NCI-H748 (cell line): ENCODE data around the gene GMDS.

Experiments used
- DNase-seq: peaks from one replicate; lab custom pipeline; 2025; ENCODE audit not compliant: unreplicated experiment; lab: John Stamatoyannopoulos, UW

Gene GMDS

DNA sequence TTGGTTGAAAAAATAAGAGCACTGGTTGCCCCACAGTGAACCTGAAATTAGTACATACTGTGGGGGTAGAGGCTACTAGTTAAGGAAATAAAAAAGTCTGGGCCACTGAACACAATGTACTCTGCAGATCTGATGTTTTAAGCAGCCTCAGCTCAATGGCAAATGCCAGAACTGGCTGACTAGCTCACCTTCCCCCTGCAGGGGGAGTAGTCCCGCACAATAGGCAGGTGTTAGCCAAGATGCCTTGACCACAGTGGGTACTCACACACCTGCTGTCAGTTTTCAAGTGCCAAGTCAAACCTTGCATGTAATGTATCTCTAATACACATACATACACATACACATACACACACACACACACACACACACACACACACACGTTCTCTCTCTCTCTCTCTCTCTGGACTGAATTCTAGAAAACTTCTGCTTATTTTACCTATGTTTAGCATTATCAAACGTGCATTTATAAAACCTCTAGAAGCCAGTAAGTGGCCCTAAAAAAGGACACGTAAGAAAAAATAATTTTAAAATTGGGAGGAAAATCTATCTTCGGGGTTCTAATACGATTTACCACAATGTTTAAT lies 36.1 kb downstream of the GMDS start:
- peak; percentile 93 for DNase-seq

DNA sequence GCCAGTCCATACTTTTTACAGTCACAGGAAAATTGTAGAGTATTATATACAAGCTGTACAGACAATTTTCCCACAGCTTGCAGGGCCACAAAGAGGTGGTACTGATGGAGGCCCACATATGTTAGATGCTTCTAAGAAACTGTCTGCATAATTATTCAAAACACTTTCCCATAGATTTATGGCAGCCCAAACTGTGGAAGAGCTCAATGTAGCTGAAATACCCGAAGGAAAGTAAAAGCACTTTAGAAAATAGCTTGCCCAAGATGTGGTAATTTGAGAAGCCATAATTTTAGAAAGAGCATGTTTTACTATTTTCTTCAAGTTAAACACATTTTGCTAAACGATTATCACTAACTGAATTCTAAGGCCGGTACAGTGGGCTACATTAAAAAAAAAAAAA lies 36.9 kb downstream of the GMDS start:
- no peak for DNase-seq

DNA sequence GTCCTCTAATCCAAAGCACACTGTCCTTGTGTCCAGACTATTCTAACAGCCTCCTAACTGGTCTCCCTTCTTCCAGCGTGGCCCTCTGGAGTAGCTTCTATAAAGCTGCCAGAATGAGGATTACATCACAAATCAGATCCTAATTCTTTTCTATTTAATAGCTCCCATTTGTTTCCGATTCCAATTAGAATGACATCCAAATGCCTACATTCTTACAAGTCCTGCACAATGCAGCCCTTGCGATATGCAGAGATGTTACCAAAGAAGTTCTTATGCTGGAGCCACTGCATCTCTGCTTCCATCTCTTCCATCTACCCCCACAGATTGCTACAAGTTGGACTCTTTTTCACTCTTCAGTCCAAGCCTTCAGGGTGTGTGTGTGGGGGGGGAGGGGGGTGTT lies 40.0 kb downstream of the GMDS start:
- no peak for DNase-seq

DNA sequence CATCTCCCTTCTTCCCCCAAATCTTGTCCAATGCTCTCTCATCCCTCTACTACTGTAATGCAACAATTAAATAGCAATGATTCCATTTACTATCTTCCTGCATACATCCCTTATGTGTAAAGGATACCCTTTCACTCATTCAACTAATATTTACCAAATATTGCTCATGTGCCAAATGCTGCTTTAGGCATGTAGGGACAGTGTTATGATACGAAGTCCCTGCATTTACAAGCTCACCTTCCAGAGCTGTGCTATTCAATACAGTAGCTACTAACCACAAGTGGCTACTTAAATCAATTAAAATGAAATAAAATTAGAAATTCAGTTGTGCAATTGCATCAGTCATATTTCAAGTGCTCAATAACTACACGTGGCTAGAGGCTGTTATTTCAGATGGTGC lies 41.1 kb downstream of the GMDS start:
- DNase-seq, result no peak

DNA sequence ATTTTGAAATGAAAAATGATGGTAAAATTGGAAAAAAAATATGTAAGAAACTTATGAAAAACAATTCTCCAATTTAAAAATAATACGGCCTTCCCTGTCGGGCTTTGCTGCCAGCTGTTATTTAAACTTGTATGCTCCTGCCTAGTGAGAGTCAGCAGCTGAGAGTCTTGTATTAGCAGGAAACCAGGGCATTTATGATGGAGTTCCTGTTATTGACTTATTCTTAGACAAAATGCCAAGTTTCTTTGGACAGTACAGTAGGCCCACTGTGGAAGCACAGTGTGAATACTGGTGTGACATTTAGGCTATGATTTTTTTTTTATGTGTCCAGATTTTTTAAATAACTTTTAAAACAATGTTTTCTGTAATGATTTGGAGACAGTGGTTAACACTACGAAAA lies 42.1 kb downstream of the GMDS start:
- no peak for DNase-seq

DNA sequence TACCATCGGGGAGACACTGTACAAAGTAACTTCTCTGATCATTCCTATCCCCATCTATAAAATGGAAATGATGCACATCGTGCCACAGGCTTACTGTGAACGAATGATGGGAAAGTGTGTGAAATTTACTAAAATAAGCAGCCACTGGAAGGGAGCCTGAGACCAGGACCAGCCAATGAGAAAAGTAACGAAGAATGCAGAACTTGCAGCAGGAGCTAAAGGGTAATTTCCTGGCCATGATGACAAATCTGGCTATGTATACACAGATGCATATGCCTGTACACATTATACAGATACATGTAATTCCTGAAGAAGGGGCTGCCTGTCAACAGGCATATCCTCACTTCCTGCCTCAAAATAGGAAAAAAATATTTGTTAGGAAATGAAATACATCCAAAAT lies 47.4 kb downstream of the GMDS start:
- DNase-seq, result no peak

DNA sequence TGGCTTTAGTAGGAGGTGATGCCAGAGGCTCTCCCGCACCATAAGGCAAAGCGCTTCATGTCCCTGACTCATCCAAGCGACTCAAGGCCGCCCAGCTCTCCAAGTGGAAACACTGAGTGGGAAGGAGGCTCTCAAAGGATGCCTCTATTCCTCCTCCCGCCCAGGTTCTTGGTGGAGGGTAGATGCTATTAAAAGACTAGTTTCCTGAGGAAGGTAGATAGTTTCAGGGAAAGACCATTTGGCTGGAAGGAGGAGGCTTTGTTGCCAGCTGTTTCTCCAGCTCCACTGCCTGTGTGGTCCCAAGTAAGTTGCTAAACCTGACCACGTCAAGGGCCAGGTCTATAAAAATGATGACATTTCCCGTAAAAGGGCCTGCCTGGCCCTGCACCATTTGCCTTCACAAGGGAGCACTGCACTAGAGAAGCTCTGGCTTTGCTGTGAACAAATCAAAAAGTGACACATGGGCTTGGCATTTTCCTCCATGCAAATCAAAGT lies 48.2 kb downstream of the GMDS start:
- no peak for DNase-seq

DNA sequence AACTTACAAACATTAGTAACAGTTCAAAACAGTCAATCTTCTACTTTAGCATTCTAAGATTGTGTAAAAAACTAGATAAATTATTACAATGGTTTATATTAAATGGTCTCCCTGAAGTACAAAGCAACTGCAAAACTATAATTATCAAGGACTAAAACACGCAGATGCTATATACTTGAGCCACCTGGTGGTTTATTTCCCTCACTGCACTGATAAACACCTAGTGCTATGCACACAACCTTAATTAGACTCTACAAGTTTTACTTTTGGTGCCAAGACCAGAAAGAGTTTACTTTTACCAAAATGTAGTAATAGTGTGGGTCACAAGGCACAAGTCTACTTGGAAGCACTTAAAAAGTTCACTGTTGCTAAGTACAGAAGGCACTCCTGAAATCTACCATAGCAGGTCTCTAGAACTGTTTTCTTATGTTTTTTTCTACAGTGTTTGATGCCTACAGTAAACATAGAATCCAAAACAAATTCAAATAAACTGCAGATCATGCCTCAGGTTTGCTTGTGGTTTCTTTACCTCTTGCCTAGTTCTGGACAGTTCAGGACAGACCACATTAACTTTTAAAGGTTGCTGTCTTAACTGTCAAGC lies 49.2 kb downstream of the GMDS start:
- peak; percentile 78 for DNase-seq

DNA sequence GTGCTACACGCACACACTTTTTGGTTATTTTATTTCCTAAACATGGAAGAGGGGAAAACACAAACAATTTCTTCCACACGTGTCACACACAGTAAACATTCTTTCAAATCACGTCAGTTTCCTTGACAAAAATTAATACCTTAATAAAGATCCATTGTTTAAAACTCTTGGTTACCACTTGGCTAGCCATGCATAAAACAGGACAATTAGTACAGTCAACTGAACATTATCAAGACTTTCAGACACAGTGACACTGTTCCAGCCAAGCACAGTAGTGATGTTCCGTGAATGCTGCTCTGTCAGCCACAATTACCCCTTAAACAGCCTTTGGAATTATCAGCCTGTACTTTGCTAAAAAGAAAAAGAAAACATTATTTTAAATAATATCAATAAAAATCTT lies 50.8 kb downstream of the GMDS start:
- no peak for DNase-seq

DNA sequence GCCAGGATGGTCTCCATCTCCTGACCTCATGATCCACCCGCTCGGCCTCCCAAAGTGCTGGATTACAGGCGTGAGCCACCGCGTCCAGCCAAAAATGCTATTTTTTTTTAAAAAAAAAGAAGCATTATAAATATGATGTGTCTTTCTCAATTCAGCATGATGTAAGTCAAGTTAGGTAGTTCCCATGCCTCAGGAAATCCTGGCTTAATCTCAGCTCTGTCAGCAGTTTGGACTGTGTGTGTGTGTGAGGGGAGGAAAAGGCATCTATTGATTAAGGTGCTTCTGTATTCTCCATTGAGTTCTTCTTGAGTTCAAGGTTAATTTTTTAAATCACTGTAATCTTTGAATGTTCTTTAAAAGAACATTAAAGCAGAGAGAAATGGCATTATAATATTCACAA lies 51.5 kb downstream of the GMDS start:
- no peak for DNase-seq

DNA sequence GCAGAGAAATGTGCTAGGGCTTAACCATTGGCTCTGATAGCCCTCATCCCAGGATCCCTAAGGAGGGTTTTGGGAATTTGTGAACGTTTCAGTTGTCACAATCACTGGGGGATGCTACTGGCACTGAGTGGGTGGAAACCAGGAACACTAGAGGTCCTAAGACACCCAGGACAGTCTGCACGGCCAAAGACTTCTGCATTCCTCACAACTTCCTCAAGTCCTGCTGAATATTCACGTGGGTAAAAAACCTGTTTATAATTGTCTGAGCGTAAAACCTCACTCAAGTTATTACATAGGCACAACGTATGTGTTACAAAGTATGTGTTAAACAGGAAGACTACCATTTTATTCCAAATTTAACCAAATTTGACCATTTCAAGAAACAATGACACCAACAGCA lies 52.4 kb downstream of the GMDS start:
- DNase-seq, result no peak

DNA sequence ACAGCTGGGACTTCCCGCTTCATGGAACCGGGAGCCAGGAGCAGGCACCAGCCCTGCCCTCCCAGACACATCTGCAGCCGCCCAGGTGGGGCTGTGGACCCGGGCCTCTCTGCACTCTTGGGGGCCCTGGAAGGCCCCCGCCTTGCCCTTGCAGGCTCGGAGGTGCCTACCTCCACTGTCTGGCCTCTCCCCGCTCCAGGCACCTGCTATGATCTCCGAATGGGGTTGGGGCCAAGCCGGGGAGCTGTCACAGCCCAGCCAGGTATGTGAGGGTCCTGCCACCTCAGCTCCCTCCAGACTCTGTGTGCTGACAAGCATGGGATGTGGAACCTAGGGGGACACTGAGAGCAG lies 54.0 kb downstream of the GMDS start:
- DNase-seq, result no peak

DNA sequence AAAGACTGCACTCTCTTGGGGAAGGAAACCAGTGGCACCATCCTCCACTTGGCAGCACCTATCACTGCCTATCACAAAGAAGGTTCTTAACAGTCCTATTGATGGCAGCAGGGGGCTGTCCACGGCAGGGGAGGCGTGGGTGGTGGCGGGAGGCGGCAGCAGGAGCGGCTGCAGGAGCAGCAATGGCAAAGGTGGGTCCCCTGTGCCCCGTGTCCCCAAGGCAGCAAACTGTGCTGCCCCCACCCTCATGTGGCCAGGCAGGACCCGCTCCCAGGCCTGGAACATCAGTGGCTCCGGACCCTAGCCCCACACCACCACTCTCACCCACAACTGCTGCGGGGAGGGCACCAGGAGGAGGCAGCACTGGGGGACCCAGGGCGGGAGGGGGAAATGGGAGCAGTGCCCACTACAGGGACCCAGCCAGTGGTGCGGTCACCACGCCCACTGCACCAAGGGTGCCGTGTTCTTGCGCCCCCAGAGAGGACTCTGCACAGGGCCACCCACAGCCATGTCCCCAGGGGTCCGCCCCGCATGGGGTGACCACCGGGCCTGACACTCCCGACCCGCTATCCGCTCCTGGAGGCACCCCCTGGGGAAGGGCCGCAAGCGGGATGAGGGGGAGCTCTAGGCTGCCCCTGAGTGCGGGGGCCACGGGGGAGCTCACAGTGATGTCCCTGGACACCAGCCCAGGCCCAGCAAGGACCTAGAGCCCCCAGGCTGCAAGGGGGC lies 54.6 kb downstream of the GMDS start:
- DNase-seq, result no peak

DNA sequence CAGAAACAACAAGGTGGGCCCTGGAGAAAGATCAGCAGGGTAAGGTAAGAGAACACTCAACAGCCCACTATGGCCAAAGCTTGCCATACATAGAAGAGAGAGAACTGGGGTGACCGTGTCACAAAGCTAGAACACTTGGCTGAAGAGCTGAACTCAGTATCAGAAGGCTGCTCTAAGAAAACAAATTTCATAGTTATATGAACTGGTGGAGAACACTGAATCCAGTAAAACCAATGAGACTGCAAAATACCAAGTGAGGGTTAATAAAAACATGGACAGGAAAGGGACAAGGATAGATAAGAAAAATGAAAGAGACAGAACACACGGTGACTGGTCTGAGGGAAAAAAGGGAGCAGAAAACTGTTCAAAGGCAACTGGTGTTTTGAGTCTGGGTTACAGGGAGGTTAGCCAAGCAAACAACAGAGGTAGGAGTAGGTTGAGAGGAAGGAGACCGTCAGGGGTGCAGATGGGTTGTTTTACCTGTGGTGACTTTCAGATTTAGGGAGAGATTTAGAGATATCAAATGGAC lies 56.5 kb downstream of the GMDS start:
- no peak for DNase-seq

DNA sequence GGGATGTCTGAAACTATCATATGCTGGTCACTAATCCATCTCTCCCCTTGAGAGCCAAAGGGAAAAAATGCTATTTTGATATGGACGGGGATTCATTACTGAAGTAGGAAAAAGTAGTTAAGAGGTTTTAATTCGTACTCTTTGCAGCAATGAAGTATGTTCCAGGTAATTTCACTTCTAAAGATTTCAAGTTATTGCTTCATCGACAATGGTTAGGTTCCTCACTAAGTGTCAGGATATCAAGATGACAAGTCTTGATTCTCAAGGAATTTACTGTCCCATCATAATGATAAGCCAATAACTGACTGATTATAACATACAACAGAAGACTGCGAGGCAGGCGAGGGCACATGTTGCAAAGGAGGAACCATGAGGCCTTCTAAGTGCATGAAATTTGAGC lies 57.0 kb downstream of the GMDS start:
- no peak for DNase-seq

DNA sequence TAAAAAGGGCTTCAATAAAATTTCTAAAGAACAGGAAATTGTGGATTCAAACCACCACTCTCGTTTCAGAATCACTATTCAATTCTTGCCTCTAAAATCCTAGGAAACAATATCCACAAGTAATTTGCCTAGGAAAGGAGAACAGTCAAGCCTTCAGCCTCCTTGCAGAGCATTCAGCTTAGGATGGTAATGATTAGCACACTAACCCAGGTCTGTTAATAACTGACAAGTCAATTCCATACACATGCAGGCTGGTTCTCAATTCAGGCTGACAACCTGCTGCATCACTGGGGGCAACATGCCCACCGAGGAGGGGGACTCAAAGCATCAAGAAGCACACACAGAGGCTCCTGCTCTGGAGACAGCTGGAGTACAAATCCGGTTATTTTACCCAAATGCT lies 57.6 kb downstream of the GMDS start:
- no peak for DNase-seq

DNA sequence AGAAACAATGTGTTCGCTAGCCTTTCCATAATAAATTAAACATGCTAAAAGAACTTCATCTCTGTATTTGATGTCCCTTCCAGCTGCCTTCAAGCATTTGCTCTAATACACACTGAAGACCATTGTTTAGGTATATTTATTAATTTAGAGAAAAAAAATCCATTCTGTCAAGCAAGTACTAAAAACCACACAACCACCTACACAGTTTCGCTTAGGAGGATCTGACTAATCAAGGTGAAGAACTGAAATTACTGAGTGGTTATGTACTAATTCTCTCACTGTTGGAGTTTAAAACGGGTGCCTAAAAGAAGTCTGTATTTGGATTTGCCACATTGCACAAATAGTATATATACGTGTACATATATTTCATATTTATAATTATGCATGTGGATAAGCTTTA lies 58.9 kb downstream of the GMDS start:
- no peak for DNase-seq

DNA sequence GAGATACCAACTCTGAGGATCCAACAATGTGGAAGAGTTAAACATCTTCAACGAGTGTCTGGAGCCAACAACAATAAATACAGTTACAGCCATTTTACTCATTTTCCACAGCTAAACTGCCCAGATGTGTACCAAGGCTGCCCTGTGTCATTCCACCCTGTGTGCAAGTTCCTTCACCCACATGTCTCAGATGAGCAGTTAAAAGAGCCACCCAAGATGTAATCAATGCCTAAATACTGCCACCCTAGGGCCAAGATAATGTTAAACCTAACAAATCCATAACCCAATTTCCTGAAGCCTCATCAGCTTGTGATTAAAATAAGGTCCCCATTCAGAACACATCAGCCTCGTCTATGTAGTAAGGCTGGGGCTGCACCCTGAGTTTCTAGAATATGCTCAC lies 59.9 kb downstream of the GMDS start:
- peak; percentile 10 for DNase-seq

DNA sequence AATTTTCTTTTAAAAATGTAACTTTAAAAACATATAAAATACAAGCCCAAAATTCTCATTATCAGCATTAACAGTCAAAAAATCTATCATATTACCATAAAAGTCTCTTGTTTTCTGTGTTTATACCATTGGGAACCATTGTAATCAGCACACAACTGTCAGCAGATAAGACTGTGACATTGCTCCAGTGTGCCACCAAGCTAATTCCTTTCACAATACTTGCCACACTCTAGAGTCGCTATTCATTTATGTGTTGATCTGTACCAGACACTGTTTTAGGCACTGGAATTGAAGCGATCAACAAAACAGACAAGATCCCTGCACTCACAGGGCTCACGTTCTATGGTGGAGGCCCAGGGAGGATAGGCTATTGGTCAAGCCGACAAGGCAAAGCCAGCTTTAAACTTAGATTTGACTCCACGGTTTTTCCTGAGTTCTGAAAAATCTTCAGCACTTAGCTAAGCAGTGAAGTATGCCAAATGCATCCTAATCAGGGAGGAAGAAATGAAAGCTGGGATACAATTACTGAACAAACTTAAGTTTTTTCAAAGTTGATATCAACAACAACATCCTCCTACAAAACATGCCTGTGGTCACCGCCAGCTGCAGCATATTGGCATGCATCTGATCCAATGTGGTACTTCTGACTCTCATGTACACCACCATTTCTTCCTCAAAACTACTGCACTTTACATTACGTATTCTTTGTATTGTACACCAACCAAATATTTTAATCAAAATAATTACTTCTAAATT lies 60.5 kb downstream of the GMDS start:
- no peak for DNase-seq

DNA sequence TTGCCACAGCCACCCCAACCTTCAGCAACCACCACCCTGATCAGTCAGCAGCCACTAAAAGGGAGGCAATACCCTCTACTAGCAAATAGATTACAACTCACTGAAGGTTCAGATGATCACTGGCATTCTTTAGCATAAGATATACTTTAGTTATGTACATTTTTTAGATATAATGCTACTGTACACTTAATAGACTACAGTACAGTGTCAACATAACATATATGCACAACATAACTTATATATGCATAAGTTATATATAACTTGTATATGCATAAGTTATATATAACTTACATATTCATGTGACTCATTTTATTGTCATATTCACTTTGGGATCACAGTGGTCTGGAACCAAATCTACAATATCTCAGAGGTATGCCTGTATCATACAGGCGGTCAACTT lies 61.7 kb downstream of the GMDS start:
- DNase-seq, result no peak

DNA sequence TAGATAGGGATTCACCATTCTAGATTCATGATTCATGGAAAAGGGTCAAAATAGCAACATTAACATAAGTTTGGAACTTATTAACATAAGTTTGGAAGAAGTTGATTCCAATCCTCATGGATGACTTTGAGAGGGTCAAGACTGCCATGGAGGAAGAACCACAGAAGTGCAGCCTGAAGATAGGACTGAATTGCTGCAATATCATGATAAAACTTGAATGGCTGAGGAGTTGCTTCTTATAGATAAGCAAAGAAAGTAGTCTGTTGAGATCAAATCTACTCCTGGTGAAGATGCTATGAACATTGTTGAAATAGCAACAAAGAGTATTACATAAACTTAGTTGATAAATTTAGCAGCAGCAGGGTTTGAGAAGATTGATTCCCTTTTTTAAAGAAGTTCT lies 62.2 kb downstream of the GMDS start:
- no peak for DNase-seq

DNA sequence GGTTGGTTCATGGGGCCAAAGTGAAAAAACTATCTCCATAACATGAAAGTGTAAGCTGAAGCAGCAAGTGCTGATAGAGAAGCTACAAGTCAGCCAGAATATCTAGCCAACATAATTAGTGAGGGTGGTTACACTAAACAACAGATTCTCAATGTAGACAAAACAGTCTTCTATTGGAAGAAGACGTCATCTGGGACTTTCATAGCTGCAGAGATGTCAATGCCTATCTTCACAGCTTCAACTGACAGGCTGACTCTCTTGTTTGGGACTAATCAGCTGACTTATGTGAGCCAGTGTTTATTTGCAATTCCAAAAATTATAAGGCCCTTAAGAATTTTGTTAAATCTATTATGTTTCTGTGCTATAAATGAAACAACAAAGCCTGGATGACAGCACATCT lies 63.2 kb downstream of the GMDS start:
- DNase-seq, result no peak
